NCI-H510A (cell line): ENCODE data around the gene TEX264.
"Not testable (repeated sequence)": the region's sequence is repeated elsewhere in the genome, so short reads cannot be mapped to it uniquely, and the experiment has no call there.

Experiments used
- DNase-seq: peaks from one replicate; lab custom pipeline; 2025; lab: John Stamatoyannopoulos, UW

The TEX264 gene, protein sequence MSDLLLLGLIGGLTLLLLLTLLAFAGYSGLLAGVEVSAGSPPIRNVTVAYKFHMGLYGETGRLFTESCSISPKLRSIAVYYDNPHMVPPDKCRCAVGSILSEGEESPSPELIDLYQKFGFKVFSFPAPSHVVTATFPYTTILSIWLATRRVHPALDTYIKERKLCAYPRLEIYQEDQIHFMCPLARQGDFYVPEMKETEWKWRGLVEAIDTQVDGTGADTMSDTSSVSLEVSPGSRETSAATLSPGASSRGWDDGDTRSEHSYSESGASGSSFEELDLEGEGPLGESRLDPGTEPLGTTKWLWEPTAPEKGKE

DNA sequence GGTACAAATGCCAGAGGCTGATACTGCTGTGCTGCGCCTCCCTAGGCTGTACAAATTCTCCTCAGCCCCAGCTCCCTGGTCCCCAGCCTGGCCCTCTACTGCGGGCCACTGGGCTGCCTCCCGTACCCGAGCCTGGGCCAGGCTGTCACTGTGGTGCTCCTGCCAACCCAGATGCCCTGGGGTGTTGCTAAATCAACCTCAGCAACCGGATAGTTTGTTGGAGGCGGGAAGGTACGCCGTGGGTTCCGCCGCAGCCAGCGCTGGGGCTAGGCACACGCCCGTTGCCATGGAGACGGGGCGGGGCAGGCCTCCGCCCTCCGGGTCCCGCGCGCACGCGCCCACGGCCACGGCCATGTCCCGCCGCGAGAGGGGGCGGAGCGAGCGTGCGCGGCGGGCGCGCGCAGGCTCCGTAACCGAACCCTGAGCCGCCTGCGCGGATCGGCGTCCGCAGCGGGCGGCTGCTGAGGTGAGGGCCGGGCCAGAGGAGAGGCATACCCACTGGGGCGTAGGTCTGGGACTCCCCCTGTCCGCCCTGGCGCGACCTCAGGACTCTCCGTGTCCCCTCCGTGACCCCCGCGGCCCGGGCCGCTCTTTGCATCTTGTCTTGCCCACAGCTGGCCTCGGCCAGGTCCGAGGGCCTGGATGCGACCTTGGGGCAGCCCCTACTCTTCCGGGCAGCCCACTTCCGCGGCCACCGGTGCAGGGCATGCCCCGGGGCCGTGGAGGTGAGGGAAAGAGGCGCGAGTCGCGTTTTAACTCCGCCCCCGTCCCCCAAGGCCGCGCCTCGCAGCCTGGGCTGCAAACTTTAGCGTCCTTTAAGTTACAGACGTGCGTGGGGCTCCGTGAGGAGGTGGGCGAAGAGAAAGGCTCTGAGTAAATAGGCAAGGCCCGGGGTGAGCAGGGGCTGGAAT lies at the start of gene TEX264:
TSS of gene TEX264 (plus strand) at position 430 of the 911 bp plus-strand sequence. CDS start 3,053 bp downstream, outside the sequence.
- DNase-seq: peak; percentile 41

DNA sequence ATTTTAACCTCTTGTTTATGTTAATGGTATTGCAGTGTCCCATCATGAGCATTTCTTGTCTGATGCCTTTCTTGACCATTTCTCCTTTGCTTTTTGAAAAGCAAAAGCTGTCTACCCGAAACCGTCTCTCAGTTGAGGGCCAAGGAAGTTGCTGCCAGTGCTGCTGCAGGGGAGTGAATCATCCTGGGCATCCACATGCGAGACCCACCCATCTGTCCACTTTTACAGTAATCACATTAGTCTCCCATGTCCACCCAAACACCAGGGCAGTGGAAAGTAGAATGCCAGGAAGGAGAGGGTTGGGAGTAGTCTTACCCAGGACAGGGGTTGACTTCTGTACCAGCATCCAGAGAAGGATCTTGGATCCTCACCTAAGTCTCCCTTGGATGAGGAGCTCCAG lies 48.6 kb upstream of the TEX264 start:
- no peak for DNase-seq

DNA sequence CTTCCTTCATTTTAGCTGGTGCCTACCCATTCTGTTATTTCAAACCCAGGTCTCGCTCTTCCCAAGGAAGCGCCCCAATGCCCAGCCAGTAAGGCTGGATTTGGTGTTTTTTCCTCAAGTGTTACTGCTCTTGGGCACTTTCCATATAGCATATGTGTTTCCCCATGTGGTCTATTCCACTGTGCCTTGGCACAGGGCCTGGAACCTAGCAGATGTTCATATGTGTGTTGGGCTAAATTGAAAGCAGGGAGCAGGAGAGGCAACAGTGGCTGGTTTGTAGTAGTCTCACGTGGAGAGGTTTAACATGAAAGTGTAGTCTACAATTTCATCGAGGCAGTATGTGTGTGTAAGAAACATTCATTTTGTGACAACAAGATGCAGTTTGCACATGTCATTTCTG lies 48.2 kb upstream of the TEX264 start:
- no peak for DNase-seq

DNA sequence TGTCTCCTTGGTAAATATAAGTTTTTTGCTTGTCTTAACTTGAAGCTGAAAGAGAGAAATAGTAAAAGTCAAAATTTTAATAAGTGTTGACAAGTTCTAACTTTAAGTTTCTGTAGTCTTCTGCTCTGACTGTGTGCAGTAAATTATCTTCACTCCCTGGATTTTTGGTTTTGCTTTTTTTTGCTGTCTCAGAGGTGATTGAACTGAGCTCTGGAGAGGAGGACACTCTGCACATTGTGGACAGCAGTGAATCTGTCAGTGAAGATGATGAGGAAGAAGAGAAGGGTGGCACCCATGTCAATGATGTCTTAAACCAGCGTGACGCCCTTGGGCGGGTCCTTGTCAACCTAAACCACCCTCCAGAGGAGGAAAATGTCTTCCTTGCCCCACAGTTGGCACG lies 40.5 kb upstream of the TEX264 start:
- no peak for DNase-seq

DNA sequence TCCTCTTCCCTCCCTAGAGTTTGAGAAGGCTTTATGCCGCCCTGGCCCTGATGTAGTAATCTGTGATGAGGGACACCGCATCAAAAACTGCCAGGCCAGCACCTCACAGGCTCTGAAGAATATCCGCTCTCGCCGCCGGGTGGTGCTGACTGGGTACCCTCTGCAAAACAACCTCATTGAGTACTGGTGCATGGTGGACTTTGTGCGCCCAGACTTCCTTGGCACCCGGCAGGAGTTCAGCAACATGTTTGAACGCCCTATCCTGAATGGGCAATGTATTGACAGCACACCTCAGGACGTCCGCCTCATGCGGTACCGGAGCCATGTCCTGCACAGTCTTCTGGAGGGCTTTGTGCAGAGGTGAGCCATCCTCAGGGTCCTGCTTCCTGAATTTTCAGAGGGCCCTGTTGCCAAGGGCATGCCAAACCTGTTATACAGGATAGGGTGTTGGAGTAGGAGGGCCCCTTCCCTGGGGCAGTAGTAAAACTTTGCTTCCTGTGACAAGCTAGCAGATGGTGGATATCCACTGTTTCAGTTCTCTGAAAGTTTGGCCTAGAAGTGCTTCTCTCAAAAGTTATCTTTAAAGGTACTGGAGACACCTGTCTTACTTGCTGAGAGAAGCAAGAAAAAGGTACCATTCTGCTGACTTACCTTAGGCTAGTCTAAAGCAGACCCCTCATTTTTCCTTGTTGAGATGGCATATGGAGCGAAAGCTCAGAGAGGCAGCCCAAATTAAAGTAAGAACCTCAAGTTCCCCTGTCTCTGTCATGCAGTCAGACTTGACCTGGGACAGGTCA lies 33.7 kb upstream of the TEX264 start:
- DNase-seq: no peak

DNA sequence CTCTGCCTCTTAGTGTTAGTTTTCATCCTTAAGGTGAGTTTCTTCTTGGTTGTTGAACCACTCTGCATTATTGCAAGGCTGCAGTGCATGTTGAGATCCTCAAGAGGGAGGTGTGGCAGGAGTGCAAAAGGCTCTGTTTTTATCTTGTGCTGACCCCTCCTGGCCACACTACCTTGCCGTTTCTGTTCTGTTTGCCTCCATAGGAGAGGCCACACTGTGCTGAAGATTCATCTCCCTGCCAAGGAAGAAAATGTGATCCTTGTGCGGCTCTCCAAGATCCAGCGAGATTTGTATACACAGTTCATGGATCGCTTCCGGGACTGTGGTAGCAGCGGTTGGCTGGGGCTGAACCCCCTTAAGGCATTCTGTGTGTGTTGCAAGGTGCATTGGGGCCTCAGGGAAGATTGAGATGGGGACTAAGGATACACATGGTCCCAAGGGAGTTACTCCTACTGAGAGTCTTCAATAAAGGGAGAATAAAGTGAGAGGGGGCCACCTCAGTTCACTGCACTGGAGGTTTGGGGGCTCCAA lies 33.0 kb upstream of the TEX264 start:
- peak; percentile 25 for DNase-seq

DNA sequence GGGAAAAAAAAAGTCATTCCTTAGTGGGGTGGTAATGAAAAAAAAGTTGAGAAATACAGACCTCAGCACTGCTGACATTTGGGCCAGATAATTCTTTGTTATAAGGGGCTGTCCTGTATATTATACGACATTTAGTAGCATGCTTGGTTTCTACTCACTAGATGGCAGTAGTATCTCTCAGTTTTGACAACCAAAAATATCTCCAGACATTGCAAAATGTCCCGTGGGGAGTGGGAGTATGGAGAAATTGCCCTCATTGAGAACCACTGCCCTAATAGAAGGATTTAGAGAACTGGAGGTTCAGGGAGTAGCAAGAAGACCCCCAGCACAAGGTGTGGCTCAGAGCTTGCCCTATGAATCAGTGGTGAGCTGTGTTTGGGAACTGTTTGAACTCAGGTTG lies 28.6 kb upstream of the TEX264 start:
- no peak for DNase-seq

DNA sequence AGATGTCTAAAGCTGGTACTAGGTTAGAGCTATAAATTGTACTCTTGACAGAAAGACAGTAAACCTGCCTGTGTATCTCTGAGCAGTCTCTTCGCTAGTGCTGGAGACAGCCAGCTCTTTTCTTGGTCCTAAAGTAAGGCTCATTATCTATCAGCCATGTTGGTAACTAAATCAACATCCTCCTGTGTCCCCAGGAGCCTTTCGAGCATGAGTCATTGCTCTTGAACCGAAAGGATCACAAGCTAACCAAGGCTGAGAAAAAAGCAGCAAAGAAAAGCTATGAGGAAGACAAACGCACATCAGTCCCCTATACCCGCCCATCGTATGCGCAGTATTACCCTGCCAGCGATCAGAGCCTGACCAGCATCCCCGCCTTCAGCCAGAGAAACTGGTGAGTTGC lies 25.0 kb upstream of the TEX264 start:
- no peak for DNase-seq

DNA sequence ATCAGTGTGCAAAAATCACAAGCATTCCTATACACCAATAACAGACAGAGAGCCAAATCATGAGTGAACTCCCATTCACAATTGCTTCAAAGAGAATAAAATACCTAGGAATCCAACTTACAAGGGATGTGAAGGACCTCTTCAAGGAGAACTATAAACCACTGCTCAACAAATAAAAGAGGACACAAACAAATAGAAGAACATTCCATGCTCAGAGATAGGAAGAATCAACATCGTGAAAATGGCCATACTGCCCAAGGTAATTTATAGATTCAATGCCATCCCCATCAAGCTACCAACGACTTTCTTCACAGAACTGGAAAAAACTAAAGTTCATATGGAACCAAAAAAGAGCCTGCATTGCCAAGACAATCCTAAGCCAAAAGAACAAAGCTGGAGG lies 18.9 kb upstream of the TEX264 start:
- not testable (repeated sequence) for DNase-seq

DNA sequence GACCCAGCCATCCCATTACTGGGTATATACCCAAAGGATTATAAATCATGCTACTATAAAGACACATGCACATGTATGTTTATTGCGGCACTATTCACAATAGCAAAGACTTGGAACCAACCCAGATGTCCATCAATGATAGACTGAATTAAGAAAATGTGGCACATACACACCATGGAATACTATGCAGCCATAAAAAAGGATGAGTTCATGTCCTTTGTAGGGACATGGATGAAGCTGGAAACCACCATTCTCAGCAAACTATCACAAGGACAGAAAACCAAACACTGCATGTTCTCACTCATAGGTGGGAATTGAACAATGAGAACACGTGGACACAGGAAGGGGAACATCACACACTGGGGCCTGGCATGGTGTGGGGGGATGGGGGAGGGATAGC lies 17.6 kb upstream of the TEX264 start:
- DNase-seq: not testable (repeated sequence)

DNA sequence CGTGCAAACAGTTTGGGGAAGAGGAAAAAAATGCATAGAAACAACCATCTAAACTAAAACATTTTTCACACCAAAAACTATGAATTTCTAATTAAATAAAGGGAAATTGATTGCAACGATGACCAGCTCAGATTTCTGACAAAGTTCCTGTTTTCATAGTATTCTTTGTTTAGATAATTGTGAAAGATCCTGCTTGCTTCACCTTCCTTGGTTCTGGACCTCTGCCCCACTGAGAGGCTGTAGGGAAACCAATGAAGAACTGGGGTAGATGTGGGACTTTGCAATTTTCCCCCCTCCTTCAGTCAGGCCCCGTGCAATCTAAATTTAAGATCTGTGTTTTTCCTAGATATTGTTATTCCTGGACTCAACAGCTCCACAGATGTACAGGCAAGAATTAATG lies 13.8 kb upstream of the TEX264 start:
- DNase-seq: no peak

DNA sequence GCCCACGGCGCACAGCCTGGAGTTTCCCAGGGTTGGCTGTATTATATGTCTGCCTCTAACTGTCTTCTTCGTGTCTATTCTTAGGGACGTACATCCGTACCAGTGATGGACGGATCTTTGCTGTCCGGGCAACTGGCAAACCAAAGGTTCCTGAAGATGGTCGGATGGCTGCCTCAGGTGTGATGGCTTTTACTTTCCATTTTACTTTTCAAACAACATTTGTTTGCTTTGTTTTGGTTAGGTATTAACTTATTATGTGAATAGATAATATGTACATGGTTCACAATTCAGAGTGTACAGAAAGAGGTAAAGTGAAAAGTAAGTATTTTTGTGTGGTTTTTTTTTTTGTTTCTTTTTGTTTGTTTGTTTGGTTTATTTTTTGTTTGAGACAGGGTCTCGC lies 11.1 kb upstream of the TEX264 start:
- no peak for DNase-seq

DNA sequence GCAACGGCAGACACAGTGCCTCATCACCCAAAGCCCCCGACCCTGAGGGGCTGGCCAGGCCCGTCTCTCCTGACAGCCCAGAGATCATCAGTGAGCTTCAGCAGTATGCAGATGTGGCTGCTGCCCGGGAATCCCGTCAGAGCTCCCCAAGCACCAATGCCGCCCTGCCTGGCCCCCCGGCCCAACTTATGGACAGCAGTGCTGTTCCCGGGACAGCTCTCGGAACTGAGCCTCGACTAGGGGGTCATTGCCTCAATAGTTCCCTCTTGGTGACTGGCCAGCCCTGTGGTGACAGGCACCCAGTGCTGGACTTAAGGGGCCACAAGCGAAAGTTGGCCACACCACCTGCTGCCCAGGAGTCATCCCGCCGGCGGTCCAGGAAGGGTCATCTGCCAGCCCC lies 8.6 kb upstream of the TEX264 start:
- DNase-seq: no peak

DNA sequence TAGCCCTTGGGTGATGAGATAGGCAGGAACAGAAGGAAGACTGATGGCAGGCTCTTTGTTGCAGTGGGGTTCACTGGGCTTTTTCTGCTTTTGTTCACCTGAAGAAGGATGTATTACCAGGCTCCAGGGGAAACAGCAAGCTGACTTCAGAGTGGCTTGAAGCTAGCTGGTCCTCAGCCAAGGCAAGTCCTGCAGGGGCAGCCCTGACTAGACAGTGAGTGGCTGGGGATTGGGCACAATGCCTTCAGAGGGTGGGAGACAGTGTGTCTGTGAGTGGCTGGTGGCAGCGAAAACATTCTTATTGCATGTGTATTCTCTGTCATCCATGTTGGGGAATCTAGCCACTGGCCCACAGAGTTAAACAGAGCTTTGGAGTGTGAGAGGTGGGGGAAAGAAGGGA lies 2.3 kb upstream of the TEX264 start:
- no peak for DNase-seq

DNA sequence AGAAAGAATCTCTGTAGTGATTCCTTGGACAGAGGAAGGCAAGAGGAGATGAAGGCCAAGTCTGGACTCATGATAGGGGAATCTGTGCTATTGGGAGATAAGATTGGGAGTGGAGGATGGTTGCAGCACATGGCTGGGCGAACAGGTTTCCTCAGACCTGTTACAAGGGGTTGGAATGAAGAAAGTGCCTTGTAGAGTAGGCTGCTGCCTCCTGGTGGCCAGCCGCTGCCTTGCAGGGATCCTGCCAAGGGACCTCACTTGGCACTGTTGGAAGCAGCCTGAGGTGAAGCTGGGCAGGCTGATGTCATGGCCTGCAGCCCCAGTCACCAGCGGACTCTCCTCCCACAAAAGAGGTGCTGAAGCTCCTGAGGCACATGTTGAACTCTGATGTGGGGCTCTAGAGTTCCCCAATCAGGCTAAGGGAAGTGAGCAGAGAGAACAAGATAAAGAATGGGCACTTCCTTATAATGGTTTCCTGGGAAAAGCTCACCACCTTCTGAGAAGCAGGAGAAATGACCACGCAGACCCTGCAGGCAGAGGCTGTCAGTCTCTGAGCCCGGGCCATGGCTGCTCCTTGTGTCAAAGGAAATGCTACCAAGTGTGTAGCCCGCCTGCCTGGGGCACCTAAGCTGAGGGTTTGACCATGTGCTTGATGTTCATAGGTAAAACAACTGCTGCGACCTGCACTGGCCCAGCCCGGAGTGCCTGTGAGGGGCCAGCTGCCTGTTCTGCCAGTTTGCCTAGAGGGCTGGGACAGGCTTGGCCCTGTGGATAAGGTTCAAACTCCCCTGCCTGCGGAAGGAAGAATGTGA lies 1.6 kb upstream of the TEX264 start:
- DNase-seq: peak; percentile 38

DNA sequence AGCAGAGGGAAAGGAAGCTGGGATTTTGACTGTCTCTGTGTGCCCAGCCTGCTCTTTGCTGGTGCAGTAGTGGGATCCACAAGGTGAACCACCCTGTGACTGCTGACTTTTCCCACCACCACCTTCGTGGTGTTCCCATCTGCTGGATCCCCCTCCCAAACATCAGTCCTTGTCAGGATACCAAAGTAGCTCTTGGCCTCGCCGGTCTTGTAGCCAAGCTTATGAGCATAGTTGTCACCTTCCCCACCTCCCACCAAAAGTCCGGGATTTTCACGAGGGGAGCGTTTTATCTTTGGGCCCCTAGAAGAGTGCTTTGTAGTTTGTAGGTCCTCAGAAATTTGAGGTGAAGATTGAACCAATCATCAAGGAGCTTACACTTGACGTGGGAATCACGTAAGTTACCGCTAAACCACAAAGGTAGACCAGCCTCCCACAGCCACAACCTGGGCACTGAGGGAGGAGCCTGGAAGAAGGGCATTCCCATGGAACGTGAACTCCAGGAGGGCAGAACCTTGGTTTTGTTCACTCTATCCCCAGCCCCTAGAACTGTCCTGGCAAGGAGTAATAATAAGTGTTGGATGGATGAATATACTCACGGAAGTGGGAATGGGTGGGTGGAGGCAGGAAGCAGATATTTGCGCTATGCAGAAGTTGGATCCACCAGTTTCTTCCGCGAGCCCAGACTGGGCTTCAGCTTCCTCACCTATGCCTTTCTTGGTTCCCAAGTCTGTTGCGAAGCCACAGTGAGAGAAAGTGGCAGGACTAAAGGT lies 814 bp upstream of the TEX264 start:
- no peak for DNase-seq

DNA sequence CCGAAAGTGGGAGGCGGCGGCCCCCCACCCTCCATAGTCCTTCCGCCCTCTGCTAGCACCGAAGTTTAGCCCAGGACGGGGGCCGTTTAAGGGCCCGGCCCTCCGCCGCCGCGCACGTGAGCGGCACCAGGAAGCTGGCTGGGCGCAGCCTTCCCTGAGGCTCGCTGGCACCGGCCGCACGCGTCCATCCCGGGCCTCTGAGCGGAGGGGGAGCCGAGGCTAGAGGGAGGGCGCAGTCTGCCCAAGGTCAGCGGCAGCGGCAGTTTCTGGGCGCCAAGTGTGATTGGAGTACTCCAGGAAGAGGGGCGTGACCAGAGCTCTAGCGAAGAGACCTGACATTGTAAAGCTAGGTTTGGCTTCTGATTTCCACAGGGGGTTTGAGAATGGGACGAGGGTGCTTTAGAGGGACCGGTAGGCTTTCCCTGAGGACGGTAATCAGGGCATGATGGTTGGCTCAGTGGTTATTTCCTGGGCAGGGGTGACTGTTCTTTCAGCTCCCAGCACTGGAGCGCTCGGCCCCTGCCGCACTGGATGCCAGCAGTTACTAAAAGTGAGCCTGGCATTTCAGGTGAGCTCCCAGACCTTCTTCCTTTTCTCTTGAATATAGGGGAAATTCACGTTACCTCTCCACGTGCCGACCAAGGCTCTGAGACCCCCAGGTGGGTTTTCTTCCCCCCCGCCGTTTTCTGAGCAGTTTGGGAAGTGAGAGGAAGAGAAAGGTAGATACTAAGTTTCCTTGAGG lies 853 bp downstream of the TEX264 start:
- peak; percentile 46 for DNase-seq

DNA sequence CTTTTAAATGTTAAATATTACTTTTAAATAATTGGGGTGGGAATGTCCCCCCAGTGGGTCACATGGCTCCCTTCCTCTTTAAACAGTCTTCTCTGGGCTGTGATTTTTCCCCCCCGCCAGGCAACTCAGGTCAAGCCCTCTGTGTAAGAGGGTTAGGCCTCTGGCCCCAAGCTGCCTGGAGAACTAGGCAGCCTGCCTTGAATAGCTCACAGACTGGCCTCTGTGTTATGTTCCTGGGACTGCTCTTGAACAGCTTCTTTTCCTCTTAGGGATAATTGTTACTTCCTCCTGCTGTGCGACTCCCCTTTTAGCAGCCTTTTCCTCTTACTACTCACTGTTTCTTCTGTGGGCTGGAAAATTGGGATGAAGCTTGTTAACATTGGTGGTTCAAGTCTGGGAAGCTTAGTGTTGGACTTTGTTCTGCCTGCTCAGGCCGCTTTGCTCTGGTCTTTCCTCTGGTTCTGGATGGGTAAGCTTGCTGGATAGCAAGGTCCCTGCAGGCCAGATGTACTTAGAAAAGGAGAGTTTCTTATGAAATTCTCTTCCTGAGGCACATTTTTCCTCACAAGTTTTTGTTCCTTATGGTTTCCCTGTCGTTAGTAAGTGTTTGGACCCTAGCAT lies 2.2 kb downstream of the TEX264 start:
- no peak for DNase-seq
